ENCODE results near the gene TMEM35B.
"Not testable (repeated sequence)": the region's sequence is repeated elsewhere in the genome, so short reads cannot be mapped to it uniquely, and the experiment has no call there.

Gene TMEM35B

GRCh38 chr1:34984793-34985608 is at the start of gene TMEM35B:
TSS of gene TMEM35B (minus strand) at chr1:34985347. CDS start at chr1:34985305, 42 bp downstream.
- DNase-seq: peak in 44 of 51 donors; percentile 11 to 78 (median 39)

GRCh38 chr1:35033346-35033745 is 48.2 kb upstream of the TMEM35B start:
- no peak for DNase-seq

- no peak for DNase-seq
These were observed 47.2 kb upstream of the TMEM35B start for GRCh38 chr1:35032384-35032739.

GRCh38 chr1:35030756-35031446 is 45.8 kb upstream of the TMEM35B start:
- peak in 21 of 51 donors; percentile 1 to 36 (median 8) for DNase-seq

- DNase-seq: no peak
These were observed 45.2 kb upstream of the TMEM35B start for GRCh38 chr1:35030338-35030737.

- DNase-seq: no peak
These were observed 44.6 kb upstream of the TMEM35B start for GRCh38 chr1:35029761-35030160.

- no peak for DNase-seq
These were observed 31.3 kb upstream of the TMEM35B start for GRCh38 chr1:35016406-35016805.

- no peak for DNase-seq
These were observed 29.3 kb upstream of the TMEM35B start for GRCh38 chr1:35014486-35014885.

GRCh38 chr1:35005711-35006110 is 20.6 kb upstream of the TMEM35B start:
- no peak for DNase-seq

GRCh38 chr1:35001743-35002142 is 16.6 kb upstream of the TMEM35B start:
- DNase-seq: no peak

GRCh38 chr1:34994878-34995277 is 9.7 kb upstream of the TMEM35B start:
- DNase-seq: no peak

- no peak for DNase-seq
These were observed 3.4 kb upstream of the TMEM35B start for GRCh38 chr1:34988581-34988980.

GRCh38 chr1:34988147-34988546 is 3.0 kb upstream of the TMEM35B start:
- DNase-seq: no peak

GRCh38 chr1:34987018-34987417 is 1.9 kb upstream of the TMEM35B start:
- DNase-seq: no peak

GRCh38 chr1:34985609-34985904 is 410 bp upstream of the TMEM35B start:
- not testable (repeated sequence) for DNase-seq

- peak in 2 of 51 donors; percentile 23 to 73 for DNase-seq
These were observed 733 bp downstream of the TMEM35B start for GRCh38 chr1:34984435-34984792.

GRCh38 chr1:34983700-34984355 is 1.3 kb downstream of the TMEM35B start:
- DNase-seq: no peak

GRCh38 chr1:34982820-34983376 is 2.2 kb downstream of the TMEM35B start:
- DNase-seq: no peak

- no peak for DNase-seq
These were observed 4.4 kb downstream of the TMEM35B start for GRCh38 chr1:34980715-34981114.

- DNase-seq: no peak
These were observed 6.2 kb downstream of the TMEM35B start for GRCh38 chr1:34978921-34979320.

- DNase-seq: no peak
These were observed 7.3 kb downstream of the TMEM35B start for GRCh38 chr1:34977858-34978257.

- no peak for DNase-seq
These were observed 8.0 kb downstream of the TMEM35B start for GRCh38 chr1:34977210-34977471.

Data from hypothalamus (tissue), 51 donors.